ENCODE measurements around the gene ABHD17C. TPM values are rescaled to one million over a fixed set of nuclear protein-coding genes. Genes with fewer than 3 reads are reported as not detected.

Gene ABHD17C
- total RNA-seq, 1 donor from 2014 or later = 12.6 TPM

DNA sequence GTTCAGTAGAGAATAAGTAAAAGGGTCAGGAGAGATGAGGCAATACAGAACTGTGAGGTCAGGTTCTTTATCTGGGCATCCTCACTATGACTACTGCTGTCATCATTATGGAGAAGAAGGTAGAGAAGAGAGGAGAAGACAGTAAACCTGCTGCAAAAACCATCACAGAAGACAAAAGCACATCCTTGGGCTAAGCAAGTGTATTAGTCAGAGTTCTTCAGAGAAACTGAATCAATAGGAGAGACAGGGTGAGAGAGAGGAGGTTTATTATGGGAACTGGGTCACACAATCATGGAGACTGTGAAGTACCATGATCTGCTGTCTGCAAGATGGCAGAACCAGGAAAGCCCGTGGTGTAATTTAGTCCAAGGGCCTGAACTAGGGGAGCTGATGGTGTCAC lies 9.5 kb upstream of the ABHD17C start:
- FAIRE-seq = no peak
- DNase-seq (ENCODE audit: low spot score in 2 of 2) = no peak

DNA sequence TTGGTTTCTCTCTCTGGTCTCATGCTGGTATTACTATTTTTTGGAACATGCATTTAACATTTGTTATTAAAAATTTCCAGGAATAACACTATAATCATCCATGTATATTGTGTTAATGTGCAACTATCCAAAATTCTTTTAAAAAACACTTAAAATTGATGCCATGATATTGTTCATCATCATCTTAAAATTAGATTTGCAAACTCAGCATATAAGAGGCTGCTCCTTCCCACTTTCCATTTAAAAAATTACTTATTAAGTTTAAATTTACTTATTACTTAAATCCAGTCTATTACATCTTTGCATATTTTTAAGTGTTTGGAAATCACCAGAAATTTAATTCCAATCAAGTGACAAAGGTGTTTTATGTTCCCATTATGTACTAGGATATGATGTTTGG lies 5.8 kb upstream of the ABHD17C start:
- no peak for FAIRE-seq

DNA sequence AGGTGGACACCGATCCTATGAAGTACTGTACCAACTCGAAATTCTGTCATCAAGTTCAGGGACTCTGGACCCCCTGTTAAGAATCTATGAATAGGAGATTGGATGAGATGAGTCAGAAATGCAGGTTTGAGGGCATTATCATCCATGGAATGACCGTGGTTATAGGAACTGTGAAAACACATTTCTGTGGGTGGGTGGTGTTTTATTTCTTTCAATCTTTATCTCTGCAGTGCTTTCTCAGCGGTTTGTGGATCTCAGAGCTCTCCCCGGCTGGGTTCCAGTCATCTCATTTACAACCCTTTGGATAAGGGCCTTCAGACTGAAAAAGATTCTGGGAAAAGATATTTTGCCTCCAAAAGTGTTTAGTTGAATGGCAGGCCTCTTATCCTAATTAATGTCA lies 5.4 kb upstream of the ABHD17C start:
- DNase-seq (ENCODE audit: low spot score in 2 of 2) = no peak
- FAIRE-seq = no peak

More for the DNA sequence above, 5.8 kb upstream of the ABHD17C start:
- DNase-seq (ENCODE audit: low spot score in 2 of 2) = no peak

DNA sequence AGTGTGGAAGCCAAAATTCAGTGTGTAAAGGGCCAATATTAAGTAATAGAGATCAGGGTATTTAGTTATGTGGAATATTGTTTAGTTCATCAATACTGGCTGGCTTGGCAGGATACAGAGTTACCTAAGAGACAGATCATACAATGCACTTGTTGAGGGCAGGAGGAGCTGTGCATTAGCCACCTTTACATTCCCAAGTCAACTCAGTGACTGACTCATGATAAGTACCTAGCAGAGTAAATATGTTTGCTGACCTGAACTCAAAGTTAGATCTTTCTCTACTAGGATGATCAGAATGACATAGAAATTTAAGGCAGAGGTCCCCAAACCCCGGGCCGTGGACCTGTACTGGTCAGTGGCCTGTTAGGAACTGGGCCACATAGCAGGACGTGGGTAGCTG lies 3.5 kb upstream of the ABHD17C start:
- DNase-seq (ENCODE audit: low spot score in 2 of 2) = no peak
- no peak for FAIRE-seq

DNA sequence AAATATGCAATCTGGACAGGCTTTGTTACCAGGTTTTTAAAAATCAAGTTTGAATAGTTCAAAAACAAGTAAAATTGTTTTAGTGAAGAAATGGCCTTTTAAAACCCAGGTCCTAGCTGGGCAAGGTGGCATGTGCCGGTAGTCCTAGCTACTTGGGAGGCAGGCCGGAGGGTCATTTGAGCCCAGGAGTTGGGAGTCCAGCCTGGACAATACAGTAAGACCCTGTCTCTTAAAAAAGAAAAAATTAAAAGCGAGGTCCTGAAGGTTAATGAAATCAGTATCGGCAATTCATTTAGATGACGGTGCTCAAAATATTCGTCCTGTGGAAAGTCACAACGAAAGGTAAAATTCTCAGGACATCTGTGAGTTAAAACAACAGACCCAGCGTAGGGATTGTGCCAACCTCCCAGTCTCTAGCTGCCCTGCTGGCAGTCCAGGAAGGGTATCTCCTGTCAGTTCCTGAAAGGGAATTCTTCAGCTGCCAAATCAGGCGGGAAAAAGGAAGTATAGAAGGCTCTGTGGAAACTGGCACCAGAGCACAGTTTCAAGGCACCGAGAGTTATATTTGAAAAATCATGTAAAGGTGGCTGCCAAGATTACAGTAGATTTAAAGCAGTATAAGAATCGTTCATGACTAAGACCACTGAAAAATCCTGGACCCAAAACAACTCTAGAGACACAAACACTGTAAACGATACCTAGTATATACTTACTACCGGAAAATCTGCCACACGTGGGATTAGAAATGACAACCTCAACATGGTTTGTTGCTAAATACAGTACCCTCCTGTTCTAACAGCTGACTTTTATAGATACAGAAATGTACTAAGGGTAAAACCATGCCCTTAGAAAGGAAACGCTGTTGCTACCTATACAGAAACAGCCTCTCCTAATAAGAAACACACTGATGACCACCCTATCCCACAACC lies 1.2 kb upstream of the ABHD17C start:
- FAIRE-seq (no peak), DNase-seq (ENCODE audit: low spot score in 2 of 2) (peak; percentile 30 to 34)

DNA sequence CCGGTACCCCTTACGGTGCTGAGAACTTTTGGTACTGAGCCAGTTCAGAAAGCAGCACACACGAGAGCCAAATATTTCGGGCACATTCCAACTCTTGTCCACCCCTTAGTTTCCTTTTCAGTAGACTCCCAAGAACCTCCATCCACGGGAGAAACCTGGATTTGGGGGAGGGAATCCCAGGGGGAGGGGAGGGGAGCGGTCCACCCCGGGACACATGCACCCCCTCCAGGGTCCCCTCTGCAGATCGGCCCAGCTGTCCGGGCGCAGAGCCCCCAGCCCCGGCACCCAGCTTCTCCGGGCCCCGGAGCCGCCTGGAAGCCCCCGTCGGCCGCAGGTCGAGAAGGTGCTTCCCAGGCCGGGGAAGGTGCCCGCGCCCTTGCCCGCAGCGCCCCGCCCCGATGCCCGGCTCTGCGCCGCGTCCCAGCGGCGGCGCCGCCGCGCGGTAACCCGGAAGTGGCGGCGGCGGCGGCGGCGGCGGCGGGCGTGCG lies 455 bp upstream of the ABHD17C start:
- FAIRE-seq (no peak), DNase-seq (ENCODE audit: low spot score in 2 of 2) (peak in 1 of 2 donors; percentile 29)

DNA sequence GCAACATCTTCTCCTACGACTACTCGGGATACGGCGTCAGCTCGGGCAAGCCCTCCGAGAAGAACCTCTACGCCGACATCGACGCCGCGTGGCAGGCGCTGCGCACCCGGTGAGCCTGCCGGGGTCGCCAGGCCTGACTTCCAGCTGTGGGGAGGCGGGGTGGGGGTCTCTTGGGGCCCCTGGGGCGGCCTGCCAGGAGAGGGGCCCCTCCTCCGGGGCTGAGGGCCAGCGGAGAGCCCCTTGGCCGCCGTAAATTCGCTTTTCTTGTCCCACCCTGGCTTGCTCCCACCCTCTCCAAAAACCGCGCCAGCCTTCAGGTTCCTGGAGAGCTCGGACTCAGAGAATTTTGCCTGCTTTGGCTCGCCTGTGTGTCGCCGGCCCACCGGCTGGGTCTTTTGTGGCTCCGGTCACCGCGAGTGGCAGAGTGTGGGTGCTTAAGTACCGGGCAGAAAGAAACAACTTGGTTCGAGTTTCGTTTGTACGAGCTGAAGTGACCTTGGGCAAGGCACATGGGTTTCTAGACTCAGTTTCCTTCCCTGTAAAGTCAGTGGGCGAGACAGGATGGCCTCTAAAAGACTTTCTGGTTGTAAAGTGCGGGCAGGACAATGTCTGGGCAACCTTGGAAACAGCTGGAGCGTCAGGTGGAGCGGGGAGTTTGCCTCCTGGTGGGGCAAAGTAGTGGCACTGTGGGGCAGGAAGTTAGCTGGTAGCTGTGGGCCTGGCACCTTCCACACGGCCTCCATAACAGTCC lies 976 bp downstream of the ABHD17C start:
- no peak for DNase-seq (ENCODE audit: low spot score in 2 of 2)
- no peak for FAIRE-seq

DNA sequence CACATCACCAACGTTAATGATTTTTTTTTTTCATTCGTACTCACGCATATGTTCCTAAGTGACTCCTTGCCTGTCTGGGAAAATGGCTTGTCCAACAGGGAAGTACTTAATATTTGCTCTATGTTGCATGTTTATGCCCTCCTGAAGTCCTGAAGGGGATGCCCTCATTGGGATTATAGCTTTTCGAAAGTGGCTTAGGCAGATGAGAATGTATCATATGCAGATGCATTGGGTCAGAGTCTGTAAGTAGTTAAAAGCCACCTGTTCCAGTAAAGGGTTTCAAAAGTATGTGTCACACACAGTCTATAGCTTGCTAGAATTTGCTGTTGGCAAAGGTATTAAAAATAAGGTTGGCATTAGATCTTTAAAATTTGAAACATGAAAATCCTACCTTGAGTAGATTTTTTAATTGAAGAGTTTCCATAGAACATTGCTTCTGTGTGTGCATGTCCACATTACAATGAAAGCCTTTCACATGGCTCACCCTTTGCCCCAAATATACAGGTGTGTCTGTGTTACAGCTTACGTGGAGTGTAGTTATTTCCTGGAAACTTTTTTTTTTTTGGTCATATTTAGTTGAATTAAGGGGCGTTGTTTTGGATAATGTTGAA lies 2.1 kb downstream of the ABHD17C start:
- FAIRE-seq (no peak), DNase-seq (ENCODE audit: low spot score in 2 of 2) (no peak)

DNA sequence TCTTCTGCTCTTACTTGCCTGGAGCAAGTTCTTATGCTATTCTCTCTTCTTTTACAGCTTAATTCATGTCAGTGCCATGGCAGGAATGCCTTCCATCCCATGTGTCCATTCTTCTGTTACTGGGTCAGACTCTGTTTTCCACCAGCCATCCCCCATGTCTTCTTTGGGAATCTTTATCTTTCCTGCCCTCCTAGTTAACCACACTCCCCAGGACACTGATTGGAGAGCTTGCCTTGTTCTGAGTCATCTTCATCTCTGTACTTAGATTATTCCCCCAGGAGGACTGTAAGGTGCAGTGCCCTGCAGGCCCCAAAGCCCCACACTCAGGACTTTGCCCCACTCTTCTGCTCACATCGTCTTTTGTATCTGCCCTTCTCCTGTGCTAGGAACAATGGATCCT lies 3.6 kb downstream of the ABHD17C start:
- no peak for FAIRE-seq
- DNase-seq (ENCODE audit: low spot score in 2 of 2) = no peak

DNA sequence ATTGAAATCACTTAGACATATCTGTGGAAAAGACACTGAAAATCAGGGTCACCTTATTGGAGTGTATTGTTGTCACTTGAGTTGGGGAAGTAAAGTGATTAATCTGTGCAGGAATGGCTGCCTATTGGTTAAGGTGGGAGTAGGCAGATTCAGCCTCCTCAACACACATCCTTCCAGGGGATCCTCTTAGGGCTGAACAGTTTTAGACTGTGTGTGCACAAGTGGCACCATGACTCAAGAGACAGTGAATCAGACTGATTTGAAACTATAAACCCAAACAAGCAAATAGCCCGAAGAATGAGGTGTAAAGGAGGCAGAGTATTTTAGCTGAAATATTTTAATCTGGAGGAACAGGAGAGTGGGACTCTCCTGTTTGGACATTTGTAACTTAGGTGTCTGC lies 4.9 kb downstream of the ABHD17C start:
- no peak for FAIRE-seq
- DNase-seq (ENCODE audit: low spot score in 2 of 2) = no peak

DNA sequence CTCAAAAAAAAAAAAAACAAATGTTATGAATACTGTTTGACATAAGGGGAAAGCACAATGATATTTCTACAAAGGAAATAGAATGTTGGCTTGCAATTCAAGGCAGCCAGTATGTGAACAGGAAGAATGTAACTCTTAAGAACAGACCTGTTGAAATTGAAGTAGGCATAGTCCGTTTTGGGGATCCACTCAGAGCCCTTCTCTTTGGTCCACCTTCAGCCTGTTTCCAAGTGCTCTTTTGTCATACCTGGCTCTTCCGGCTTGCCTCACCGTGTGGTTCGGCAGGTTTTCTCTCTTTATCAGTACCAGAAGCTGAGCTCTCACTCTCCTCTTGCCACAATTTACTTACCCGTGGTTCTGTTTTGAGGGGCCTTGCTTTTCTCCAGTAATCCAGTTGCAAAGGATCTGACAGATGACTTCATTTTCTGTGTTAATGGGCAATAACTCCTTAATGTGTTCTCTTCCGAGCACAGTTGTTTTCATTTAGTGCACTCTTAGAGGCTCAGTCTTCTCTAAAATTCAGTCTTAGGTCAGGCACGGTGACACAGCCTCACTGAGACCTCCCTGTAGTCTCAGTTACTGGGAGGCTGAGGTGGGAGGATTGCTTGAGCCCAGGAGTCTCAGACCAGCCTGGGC lies 6.7 kb downstream of the ABHD17C start:
- DNase-seq (ENCODE audit: low spot score in 2 of 2) (no peak), FAIRE-seq (no peak)

DNA sequence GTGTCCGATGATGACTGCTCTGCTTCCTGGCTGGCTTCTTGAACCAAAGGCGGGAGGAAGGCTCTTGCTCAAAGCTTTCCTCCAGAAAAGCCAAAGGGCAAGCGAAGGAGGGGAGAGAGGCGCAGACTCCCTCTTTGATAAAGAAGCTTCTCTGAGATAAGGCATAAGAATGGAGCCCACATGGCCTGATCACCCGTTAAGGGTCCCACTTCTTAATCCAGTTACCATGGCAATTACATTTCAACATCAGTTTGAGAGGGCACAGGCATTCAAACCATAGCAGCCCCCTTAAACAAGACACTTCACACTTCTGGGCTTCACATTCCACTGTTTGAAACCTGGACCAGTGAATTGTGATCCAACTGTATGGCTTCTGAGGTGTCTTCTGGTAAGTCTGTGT lies 8.0 kb downstream of the ABHD17C start:
- DNase-seq (ENCODE audit: low spot score in 2 of 2) (no peak), FAIRE-seq (no peak)

DNA sequence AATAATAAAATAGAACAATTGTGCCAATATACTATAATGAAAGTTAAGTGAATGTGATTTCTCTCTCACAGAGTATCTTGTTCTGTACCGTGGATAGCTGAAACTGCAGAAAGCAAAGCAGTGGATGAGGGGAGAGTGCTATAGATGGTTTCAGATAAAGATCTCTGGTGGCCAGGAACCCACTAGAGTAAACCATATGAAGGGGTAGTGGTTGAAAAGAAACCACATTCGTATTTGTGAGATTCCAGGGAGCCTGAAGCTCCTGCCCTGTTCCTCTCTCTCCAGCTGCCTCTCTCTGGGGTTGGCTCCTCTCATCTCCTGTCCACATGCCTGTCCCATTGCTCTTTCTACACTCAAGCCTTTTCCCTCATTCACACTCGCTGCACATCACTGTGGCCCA lies 8.9 kb downstream of the ABHD17C start:
- DNase-seq (ENCODE audit: low spot score in 2 of 2) (no peak), FAIRE-seq (no peak)

DNA sequence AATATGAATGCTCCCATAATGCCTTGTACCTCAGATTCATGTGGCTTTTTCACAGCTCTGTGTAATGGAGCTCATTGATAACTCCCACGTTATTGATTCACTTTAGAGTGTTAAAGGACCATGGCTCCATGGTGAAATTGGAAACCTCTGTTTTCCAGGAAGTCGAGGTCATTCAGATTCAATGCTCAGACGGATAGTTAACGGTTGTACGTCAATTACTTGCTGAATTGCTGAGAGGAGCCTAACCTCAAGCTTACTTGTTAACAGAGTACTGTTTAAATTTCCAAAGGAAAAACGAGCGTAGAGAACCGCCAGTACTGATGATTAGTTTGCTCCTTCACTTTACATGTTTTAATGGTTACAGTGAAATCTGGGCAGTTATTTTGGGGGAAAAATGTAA lies 11.1 kb downstream of the ABHD17C start:
- DNase-seq (ENCODE audit: low spot score in 2 of 2) (no peak), FAIRE-seq (no peak)

DNA sequence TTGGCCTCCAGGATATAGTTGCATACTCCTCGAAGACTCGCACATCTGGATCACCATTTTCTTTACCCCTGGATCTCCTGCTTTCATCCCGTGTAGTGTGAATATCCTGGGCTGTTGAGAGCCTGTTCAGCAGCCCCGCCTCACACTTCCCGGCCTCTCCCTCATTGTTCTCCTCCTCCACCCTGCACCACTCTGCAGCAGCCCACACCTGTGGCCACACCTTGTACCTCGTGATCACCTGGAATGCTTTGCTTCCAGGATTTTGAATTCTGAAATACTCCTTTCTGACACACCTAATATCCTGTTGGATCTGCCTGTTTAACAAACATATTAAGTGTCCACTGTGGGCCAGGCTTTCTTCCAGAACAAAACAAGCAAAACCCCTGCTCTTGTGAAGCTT lies 14.4 kb downstream of the ABHD17C start:
- FAIRE-seq (no peak), DNase-seq (ENCODE audit: low spot score in 2 of 2) (no peak)

DNA sequence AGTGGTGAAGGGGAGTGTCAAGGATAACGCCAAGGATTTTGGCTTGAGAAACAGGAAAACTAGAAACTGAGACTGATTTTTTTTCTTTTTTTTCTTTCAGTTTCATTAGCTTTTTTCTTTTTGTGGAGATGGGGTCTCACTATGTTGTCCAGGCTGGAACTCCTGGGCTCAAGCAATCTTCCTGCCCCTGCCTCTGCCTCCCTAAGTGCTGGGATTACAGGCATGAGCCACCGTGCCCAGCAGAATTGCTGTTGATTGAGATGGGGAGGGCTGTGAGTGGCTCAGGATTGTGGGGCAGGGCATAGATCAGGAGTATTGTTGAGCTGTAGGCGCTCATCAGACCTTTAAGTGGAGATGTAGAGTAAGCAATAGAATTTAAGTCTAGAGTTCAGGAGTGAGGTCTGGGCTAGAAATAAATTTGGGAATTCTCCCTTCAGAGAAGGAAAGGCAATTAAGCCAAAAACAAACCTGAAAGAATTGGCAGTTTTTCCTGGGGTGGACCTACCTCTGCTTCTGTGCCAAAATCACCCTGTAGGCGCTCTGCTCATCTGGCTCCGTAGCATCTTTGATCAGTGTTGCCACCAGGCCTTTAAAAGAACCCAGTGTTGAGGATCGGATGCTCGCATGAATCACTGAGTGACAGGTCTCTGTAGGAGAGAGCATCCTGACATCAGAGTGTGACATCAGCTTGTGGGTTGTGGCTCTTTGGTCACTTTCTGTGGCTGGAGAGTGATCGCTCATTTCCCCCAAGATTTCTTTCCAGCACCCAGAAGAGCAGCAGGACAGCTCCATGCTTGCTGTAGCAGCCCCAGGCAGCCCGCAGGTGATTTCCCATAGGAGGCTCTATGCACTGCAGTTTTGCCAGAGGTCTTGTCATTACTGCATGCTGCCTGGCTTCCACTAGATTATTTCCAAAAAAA lies 15.8 kb downstream of the ABHD17C start:
- FAIRE-seq (no peak), DNase-seq (ENCODE audit: low spot score in 2 of 2) (peak in 1 of 2 donors; percentile 48)

DNA sequence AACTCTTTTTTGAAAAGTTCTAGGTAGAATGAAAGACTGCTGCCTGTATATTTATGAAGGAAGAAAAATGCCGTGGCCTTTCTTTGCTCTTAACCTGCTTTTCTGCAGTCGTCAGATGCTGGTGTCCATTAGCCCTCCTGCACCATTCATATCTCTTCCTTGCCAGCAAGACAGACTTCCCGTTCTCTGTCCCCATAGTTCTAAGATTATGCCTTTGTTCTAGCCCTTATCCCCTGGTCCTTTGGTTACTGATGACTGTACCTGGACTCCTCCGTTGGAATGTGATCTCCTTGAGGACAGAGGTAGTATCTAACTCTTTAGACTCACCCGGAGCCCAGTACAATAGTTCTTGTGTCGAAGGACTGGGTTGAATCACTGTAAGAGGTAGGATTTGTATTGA lies 16.8 kb downstream of the ABHD17C start:
- no peak for FAIRE-seq
- no peak for DNase-seq (ENCODE audit: low spot score in 2 of 2)

DNA sequence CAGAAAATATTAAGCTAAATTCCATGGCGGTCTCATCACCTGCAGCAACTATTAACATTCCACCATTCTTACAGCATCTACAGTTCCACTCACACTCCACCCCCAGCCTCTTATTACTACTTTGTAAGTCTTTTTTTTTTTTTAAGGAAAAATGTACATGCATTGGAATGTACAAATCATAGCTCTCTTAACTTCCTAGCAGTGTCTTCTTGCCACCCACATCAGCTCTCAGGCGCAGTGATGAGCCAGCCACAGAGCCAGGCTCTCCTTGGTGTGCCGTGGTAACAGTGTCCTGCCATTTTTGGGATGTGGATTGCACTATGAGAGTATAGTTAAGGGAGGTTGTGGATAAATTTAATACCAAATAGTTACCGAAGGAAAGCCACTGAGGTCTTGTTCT lies 17.8 kb downstream of the ABHD17C start:
- FAIRE-seq = no peak
- no peak for DNase-seq (ENCODE audit: low spot score in 2 of 2)

DNA sequence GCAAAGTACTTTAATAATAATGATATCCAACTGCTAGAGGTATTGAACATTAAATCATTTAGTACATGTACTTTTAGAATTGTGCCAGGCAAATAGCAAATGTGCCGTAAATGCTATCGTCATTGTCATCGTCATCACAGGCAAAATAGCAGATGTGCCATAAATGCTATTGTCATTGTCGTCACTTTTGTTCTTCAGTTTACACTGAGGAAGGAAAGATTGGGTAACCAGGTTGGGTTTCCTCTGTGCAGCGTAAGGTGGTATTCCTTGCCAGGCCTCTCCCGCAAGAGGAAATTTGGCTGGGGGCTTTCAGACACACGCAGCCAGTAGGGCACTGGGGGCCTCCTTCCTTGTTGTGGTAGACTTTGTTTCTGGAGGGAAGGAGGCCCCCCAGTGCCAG lies 26.4 kb downstream of the ABHD17C start:
- FAIRE-seq = no peak
- DNase-seq (ENCODE audit: low spot score in 2 of 2) = no peak

DNA sequence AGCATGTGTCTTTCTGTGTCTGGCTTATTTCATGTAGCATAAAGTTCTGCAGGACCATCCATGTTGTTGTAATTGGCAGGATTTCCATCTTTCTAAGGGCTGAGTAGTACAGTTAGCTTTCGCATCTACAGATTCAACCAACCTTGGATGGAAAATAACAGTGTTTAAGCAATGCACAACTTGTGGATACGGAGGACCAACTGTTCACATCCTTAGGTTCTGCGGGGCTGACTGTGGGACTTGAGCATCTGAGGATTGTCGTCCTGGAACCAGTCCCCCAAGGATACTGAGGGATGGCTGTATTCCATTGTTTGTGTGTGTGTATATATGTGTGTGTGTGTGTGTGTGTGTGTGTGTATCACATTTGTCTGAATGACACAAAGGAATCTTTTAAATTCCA lies 27.7 kb downstream of the ABHD17C start:
- FAIRE-seq = no peak

More for the DNA sequence above, 27.7 kb downstream of the ABHD17C start:
- DNase-seq (ENCODE audit: low spot score in 2 of 2) = no peak

Data from frontal cortex (tissue), 4 donors.